Bronchial epithelial cell (primary cell): ENCODE results near the gene WDR91. TPM values are rescaled to one million over a fixed set of nuclear protein-coding genes. Genes with fewer than 3 reads are reported as not detected.
A peak's percentile ranks its signal among the peaks of the same experiment; 100 is the strongest.
"Not testable (repeated sequence)": the region's sequence is repeated elsewhere in the genome, so short reads cannot be mapped to it uniquely, and the experiment has no call there.

Experiments
- DNase-seq: peaks from one replicate; pipeline ENCODE4 v3.0.0-alpha.2; 2010; ENCODE audit warnings: low read depth
- FAIRE-seq: peaks from 2 replicates; lab custom pipeline; 2011; peaks lifted over from hg19 to GRCh38; lab: Jason Lieb, UNC
- H3K27me3 ChIP-seq: 2 replicates; pipeline ENCODE4 v1.5.1; 2011; ENCODE audit warnings: low read length; ENCODE audit not compliant: control insufficient read depth, insufficient read depth
- H3K36me3 ChIP-seq: 2 replicates; pipeline ENCODE4 v1.5.1; 2011; ENCODE audit warnings: low read length; ENCODE audit not compliant: control insufficient read depth, insufficient read depth
- H3K4me3 ChIP-seq: 2 replicates; pipeline ENCODE4 v1.5.1; 2011; ENCODE audit warnings: mild to moderate bottlenecking, low read depth, low read length, control low read depth
- total RNA-seq: library from RNA; depleted of rRNA; stranded (reverse); fragments of >200 nt; gene quantifications from 2 replicates; pipeline ENCODE4 v1.2.1, GENCODE V29; 2014
- TF ChIP-seq, protein P1 (sequence below): IDR thresholded peaks from 2 replicates; pipeline ENCODE4 v1.5.1; 2011; ENCODE audit warnings: mild to moderate bottlenecking, moderate library complexity, low read length, control low read depth, inconsistent platforms; ENCODE audit not compliant: insufficient read depth, severe bottlenecking

Gene WDR91
- total RNA-seq, 1 donor from 2014 or later, result 4.7 TPM

DNA sequence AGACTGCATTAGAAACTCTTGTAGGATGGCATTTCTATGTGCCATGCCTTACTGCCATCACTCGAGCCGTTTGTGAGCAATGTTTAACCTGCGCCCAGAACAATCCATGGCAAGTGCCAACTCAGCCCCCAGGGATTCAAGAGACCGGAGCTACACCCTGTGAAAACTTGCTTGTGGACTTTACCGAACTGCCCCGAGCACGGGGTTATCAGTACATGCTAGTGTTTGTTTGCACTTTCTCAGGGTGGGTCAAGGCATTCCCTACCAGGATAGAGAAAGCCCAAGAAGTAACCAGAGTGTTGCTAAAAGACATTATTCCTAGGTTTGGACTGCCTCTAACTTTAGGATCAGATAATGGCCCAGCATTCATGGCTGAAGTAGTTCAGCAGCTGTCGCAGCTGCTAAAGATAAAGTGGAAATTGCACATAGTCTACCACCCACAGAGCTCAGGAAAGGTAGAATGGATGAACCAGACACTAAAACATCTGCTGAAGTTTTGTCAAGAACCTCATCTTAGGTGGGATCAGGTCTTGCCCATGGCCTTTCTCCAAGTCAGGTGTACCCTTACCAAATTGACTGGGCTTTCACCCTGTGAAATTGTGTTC lies 31.9 kb downstream of the WDR91 start:
- FAIRE-seq, result no peak
- TF ChIP-seq, protein P1, sequence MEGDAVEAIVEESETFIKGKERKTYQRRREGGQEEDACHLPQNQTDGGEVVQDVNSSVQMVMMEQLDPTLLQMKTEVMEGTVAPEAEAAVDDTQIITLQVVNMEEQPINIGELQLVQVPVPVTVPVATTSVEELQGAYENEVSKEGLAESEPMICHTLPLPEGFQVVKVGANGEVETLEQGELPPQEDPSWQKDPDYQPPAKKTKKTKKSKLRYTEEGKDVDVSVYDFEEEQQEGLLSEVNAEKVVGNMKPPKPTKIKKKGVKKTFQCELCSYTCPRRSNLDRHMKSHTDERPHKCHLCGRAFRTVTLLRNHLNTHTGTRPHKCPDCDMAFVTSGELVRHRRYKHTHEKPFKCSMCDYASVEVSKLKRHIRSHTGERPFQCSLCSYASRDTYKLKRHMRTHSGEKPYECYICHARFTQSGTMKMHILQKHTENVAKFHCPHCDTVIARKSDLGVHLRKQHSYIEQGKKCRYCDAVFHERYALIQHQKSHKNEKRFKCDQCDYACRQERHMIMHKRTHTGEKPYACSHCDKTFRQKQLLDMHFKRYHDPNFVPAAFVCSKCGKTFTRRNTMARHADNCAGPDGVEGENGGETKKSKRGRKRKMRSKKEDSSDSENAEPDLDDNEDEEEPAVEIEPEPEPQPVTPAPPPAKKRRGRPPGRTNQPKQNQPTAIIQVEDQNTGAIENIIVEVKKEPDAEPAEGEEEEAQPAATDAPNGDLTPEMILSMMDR, result no peak
- H3K36me3 ChIP-seq, result peaks cover 9% of the 10 kb centered on the region
- no peaks in the 10 kb centered on the region for H3K27me3 ChIP-seq
- no peak overlapping the region for H3K4me3 ChIP-seq
- peak; percentile 54 for DNase-seq

DNA sequence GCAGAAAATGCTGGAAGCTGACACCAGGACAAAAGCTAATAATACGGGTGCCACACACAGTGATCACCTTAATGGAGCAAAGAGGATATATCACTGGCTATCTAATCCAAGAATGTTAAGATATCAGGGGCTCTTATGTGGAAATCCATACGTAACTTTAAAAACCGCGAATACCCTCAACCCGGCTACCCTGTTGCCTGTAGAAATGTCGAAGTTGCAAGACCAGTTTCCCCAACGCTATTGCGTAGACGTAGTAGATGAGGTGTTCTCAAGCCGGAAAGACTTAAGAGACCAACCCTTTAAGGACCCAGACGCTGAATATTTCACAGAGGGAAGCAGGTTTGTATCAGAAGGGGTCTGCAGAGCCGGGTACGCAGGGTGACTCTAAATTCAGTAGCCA lies 33.0 kb downstream of the WDR91 start:
- peak; percentile 80 for DNase-seq
- FAIRE-seq, result no peak
- H3K4me3 ChIP-seq, result no peak overlapping the region
- TF ChIP-seq, protein P1, result no peak
- H3K27me3 ChIP-seq, result no peaks in the 10 kb centered on the region
- peaks cover 3% of the 10 kb centered on the region for H3K36me3 ChIP-seq

DNA sequence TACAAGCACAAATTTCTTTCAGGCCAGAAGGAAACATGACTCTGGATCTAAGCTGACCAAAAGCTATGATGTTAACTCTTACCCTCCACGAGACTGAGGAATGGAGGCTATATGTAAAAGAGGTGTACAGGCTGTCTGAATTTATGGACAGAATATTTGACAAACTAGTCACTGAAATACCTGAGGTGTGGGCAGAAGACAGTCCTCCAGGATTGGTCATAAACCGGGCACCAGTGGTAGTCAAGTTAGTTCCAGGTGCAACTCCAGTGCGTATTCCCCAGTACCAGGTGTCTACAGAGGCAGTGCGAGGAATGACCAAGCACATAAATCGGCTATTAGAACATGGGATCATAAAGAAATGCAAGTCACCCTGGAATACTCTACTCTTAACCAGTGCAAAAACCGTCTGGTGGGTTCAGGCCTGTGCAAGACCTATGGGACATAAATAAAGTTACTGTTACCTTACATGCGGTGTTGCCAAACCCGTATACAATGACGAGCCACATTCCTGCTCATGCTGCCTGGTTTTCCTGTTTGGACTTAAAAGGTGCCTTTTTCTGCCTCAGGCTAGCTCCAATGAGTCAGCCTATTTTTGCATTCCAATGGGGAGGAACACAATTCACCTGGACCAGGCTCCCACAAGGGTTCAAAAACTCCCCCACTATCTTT lies 34.2 kb downstream of the WDR91 start:
- Histone ChIP-seq H3K36me3 (peaks cover 2% of the 10 kb centered on the region), H3K4me3 (no peak overlapping the region), H3K27me3 (no peaks in the 10 kb centered on the region)
- DNase-seq (peak; percentile 98), FAIRE-seq (no peak)
- TF ChIP-seq, protein P1, result no peak

DNA sequence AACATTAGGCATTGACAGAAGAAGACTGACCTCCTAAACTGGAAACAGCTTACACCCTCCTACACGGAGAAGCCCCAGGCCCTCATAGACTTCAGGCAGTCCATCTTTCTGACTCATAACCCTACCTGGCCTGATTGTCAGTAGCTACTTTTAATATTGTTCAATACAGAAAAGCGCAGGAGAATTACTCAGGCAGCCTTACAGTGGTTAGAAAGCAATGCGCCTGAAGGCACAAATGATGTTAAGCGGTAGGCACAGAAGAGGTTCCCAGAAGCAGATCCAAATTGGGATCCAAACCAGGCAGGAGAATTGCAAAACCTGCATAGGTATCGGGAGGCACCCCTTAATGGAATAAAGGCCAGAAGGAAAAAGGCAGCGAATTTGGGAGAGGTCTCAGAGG lies 35.4 kb downstream of the WDR91 start:
- H3K27me3 ChIP-seq, result no peaks in the 10 kb centered on the region
- TF ChIP-seq, protein P1, result no peak
- DNase-seq (no peak), FAIRE-seq (no peak)
- no peak overlapping the region for H3K4me3 ChIP-seq
- H3K36me3 ChIP-seq, result no peaks in the 10 kb centered on the region

DNA sequence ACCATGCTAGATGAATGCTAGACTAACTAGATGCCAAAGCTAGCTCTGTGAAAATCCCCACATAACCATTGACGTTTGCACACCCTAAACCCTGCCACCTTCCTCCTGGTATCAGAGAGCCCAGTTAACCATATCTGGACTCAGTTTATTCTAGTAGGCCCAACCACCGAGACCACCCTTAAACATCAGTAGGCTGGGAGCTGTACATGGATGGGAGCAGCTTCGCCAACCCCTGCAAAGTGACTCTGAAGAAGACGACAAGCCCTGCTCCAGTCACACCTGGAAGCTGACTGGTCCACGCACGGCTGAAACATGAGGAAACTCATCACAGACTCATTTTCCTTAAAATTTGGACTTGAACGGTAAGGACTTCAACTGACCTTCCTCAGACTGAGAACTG lies 36.4 kb downstream of the WDR91 start:
- FAIRE-seq, result no peak
- TF ChIP-seq, protein P1, result no peak
- no peak overlapping the region for H3K4me3 ChIP-seq
- H3K27me3 ChIP-seq, result no peaks in the 10 kb centered on the region
- no peaks in the 10 kb centered on the region for H3K36me3 ChIP-seq
- DNase-seq, result no peak

DNA sequence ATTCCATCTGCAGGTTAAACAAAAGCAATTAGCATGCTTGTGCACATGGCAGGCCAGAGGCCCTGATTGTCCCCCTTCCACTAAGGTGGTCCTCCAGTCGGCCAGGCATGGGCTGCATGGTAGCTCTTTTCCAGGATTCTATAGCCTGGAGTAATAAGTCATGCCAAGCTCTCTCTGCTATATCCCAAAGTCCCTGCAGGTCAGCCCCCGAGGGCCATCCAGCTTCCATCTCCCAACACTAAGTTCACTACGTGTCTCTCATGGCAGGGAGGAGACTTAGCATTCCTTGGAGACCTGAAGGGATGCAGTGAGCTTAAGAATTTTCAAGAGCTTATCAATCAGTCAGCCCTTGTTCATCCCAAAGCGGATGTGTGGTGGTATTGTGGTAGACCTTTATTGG lies 37.4 kb downstream of the WDR91 start:
- not testable (repeated sequence) for H3K36me3 ChIP-seq, DNase-seq, FAIRE-seq, H3K27me3 ChIP-seq, H3K4me3 ChIP-seq

DNA sequence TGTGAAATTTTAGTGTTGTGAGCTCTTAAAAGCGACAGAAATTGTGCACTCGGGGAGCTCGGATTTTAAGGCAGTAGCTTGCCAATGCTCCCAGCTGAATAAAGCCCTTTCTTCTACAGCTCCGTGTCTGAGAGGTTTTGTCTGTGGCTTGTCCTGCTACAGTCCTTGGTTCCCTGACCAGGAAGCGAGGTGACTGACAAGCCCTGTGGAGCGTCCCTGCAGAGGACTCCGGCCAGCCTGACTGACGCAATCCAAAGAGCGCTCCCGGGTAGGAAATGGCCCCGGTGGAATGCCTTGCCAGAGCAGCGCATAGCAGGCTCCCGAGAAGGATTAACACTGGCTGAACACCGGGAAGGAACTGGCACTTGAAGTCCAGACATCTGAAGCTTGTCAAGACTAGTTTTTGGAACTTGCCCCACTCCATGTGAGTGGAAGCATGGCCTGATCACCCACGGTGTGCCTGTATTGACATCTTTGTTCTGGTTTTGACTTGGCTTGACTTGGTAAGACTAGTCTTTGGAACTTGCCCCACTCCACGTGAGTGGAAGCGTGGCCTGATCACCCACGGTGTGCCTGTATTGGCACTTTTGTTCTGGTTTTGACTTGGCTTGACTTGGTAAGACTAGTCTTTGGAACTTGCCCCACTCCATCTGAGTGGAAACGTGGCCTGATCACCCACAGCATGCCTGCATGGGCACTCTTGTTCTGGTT lies 39.6 kb downstream of the WDR91 start:
- FAIRE-seq, H3K27me3 ChIP-seq, H3K4me3 ChIP-seq: not testable (repeated sequence)
- peak; percentile 86 for DNase-seq
- peaks cover 14% of the 10 kb centered on the region for H3K36me3 ChIP-seq

DNA sequence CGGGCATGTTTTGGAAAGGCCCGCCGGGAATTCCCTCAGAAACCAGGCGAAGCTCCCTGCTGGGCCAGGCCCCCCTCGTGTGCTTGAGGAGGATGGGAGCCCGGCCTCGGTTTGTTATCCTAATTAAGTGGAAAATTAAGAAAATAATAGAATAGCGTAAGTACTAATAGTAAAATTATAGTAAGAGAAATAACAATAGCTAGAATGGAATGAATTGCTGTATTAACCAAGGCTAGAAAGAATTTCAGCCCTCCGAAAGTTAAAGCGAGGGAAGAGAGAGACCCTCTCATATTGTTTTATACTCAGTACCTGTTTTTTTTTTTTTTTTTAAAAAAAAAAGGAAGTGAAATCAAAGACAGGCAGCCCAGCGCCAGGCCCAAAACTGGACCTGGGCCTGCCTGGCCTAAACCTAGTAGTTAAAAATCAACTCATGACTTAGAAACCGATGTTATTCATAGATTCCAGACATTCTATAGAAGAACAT lies 40.3 kb downstream of the WDR91 start:
- not testable (repeated sequence) for FAIRE-seq, DNase-seq, H3K27me3 ChIP-seq
- H3K36me3 ChIP-seq, result peaks cover 18% of the 10 kb centered on the region
- peak overlapping the region; percentile 77 for H3K4me3 ChIP-seq
